ENCODE measurements around the gene C2orf92.
A peak's percentile ranks its signal among the peaks of the same experiment; 100 is the strongest.
"Not testable (repeated sequence)": the region's sequence is repeated elsewhere in the genome, so short reads cannot be mapped to it uniquely, and the experiment has no call there.

The C2orf92 gene

DNA sequence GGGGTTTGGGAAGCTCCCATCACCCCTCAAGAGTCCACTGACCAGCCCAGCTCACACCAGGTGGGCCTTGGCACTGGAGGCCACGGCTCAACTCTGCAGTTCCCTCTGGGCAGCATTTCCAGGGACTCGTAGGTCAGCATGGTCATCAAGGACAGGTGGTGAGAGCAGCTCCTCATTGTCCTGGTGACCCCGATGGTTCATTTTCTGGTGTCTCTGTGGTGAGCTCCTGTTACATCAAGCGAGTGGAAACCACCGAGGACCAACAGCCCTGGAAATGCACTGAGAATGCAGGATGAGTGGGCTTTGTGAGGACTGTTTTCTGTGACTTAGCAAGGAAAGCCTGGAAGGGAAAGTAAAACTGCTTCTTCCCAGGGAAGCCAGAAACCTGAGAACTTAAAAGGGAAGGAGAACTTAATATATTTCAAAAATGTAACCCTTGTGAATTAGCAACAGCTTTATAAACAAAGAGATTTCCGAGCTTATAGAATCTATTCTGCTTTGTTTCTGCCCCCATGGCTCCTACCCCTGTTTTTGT is 3.2 kb downstream of the C2orf92 start:
- not testable (repeated sequence) for DNase-seq, ATAC-seq, H3K27me3 Mint-ChIP-seq, H3K9me3 Mint-ChIP-seq
- Mint-ChIP-seq H3K4me1 (peaks cover 53% of the 10 kb centered on the region), H3K4me3 (peak overlapping the region; percentile 65 to 73), H3K27ac (peak overlapping the region; percentile 89 to 98)

DNA sequence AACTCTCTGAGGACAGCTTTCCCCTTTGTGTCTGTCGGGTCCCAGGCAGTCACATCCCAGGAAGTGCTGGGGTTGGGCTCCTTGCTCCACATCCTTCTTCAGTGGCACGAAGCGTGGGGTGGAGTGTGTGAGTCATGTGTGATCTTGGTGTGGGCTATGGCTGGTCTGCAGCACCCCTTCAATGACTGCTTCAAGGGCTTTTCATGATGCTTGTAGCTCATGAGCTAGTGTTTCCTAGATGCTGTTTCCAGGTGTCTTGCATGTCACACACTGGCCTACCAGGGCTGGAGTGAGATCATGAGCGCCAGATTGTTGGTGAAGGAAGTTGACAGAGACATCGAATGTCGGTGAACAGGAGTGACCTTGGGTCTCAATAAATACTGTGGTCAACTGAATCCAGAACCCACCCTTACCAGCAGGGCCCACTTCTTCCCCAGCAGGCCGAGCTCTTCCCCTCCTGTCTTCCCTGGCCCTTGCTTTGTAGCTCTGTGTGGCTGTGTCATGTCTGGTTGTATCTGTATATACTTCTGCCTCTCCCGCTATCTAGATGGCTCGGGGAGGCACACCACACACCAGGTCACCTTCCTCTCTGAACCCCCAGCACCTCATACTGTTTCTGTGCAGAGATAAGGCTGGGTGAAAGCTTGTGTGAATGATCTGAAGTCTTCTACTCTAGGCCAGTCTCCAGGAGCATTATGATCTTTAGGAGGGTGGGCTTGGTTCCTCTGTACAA is 3.8 kb downstream of the C2orf92 start:
- peak overlapping the region; percentile 66 to 73 for H3K4me3 Mint-ChIP-seq

DNA sequence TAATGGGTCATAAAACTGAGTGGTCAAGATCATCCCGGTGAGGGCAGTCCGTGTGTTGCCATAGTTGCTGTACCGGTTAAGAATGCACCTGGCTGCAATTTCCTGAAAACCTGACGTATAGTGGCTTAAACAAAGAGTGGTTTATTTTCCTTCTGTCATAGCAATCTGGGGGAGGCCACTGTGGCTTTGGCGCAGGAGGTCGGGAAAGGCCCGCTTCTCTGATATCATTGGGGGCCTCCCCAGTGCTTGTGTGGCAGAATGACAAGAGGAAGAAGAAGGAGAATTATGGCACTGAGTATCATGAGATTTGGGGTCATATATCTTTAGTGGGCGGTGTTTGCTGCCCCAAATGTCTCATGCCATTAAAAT is 4.4 kb downstream of the C2orf92 start:
- peak; percentile 39 to 81 for DNase-seq
- no peaks in the 10 kb centered on the region for H3K27me3 Mint-ChIP-seq
- ATAC-seq = peak; percentile 88
- H3K4me1 Mint-ChIP-seq = peaks cover 55% of the 10 kb centered on the region
- H3K27ac Mint-ChIP-seq = peak overlapping the region; percentile 69 to 98
- H3K9me3 Mint-ChIP-seq = no peaks in the 10 kb centered on the region
- peak overlapping the region; percentile 66 to 73 for H3K4me3 Mint-ChIP-seq

More for the DNA sequence above, 3.8 kb downstream of the C2orf92 start:
- Mint-ChIP-seq H3K4me1 (peaks cover 55% of the 10 kb centered on the region), H3K27me3 (no peaks in the 10 kb centered on the region), H3K9me3 (no peaks in the 10 kb centered on the region), H3K27ac (peak overlapping the region; percentile 69 to 98)
- ATAC-seq = peak; percentile 78
- peak; percentile 23 to 57 for DNase-seq

DNA sequence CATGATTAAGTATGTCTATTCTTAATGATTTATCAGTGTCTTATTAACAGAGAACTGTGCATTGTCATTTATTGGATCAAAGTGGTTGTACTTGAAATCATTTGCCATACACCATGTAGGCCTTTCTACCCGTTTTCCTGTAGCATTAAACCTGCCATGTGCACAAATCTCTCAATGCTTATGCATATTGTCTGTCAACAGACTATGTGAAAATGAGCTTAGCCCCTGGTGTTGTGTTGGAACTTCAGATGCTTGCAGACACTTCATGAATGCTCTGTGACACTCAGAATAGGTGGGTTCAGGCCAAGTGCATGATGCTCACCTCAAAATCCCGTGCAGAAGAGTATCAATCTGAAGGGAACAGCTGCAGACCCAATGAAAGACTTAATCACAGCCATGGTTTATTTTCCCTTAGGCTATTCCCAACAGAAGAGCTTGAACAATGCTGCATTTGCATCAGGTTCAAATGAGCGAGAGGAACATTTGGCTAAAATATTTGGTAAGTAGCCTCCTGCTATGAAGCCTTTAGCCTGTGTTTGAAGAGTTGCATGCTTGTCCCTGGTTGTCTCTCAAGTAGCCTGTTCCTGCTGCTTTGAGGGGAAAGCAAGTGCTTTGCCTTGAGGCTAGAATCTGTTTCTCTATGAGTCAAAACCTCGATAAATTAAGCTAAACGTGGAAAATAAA is 6.1 kb downstream of the C2orf92 start:
- Mint-ChIP-seq H3K4me1 (peaks cover 55% of the 10 kb centered on the region), H3K27me3 (no peaks in the 10 kb centered on the region), H3K4me3 (no peak overlapping the region), H3K27ac (no peak overlapping the region), H3K9me3 (no peaks in the 10 kb centered on the region)
- no peak for ATAC-seq
- no peak for DNase-seq

DNA sequence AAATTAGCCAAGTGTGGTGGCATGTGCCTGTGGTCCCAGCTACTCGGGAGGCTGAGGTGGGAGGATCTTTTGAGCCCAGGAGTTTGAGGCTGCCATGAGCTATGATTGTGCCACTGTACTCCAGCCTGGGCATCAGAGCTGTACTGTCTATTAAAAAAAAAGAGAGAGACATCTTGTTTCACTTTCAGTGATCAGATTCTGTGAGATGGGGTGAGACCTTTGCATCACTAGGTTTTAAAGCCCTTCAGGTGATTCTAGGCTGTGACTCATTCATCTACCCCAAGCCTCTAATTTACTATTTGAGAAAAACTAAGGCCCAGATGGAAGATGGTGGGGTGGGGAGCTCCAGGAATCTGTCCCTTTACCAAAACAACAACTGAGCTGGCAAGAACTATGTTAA is 7.1 kb downstream of the C2orf92 start:
- ATAC-seq = peak; percentile 70
- peaks cover 55% of the 10 kb centered on the region for H3K4me1 Mint-ChIP-seq
- H3K27ac Mint-ChIP-seq = no peak overlapping the region
- no peaks in the 10 kb centered on the region for H3K9me3 Mint-ChIP-seq
- H3K27me3 Mint-ChIP-seq = no peaks in the 10 kb centered on the region
- DNase-seq = no peak
- H3K4me3 Mint-ChIP-seq = peak overlapping the region; percentile 11 to 32

DNA sequence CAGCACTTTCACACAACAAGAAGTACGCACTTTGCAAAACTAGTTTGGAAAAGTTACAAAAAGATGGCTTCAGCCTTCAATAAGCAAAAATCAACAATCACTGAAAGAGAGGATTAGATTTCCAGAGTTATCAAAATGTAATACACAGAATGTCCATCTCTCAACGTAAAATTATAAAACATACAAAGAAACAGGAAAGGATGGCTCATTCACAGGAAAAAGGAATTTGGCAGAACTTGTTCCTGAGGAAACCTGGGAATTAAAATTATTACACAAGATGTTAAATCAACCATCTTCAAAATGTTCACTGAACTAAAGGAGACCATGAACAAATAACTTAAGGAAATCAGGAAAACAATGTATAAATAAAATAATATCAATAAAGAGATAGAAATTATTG is 8.0 kb downstream of the C2orf92 start:
- Mint-ChIP-seq H3K27me3 (no peaks in the 10 kb centered on the region), H3K9me3 (no peaks in the 10 kb centered on the region), H3K27ac (no peak overlapping the region), H3K4me1 (peaks cover 54% of the 10 kb centered on the region), H3K4me3 (no peak overlapping the region)
- no peak for DNase-seq
- ATAC-seq = no peak

DNA sequence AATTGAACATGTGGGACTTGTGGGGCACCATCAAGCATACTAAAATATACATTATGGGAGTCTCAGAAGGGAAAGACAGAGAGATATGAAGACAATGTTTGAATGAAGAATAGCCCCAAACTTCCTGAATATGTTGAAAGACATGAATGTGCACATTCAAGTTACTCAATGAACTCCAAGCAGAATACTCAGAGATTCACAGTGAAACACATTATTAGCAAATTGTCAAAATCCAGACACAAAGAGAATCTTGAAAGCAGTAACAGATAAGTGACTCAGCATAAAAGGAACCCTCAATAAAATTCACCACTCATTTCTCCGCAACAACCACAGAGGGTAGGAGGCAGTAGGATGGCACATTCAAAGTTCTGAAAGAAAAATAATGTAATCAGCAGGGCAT is 8.8 kb downstream of the C2orf92 start:
- Mint-ChIP-seq H3K4me1 (peaks cover 46% of the 10 kb centered on the region), H3K27ac (no peak overlapping the region), H3K27me3 (no peaks in the 10 kb centered on the region), H3K9me3 (no peaks in the 10 kb centered on the region), H3K4me3 (no peak overlapping the region)
- DNase-seq (no peak), ATAC-seq (no peak)

DNA sequence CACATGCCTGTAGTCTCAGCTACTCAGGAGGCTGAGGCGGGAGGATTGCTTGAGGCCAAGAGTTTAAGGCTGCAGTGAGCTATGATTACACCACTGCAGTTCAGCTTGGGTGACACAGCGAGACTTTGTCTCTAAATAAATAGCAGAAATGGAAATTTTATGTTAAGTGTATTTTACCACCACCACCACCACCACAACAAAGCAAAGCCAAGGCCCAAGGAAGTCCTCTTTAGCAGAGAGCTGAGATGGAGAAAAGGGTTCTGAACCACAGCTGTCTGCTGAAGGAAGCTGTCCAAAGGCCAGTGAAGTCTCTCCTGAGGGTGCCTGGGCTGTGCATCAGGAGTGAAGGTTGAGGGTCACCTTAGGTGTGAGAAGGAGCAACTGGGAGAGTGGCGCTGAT is 17.7 kb downstream of the C2orf92 start:
- peak in 1 of 2 donors; percentile 44 for DNase-seq
- Mint-ChIP-seq H3K4me1 (peaks cover 22% of the 10 kb centered on the region), H3K4me3 (peak overlapping the region in 1 of 2 donors; percentile 21)
- H3K27ac Mint-ChIP-seq, H3K27me3 Mint-ChIP-seq, H3K9me3 Mint-ChIP-seq: not testable (repeated sequence)
- peak; percentile 75 for ATAC-seq

DNA sequence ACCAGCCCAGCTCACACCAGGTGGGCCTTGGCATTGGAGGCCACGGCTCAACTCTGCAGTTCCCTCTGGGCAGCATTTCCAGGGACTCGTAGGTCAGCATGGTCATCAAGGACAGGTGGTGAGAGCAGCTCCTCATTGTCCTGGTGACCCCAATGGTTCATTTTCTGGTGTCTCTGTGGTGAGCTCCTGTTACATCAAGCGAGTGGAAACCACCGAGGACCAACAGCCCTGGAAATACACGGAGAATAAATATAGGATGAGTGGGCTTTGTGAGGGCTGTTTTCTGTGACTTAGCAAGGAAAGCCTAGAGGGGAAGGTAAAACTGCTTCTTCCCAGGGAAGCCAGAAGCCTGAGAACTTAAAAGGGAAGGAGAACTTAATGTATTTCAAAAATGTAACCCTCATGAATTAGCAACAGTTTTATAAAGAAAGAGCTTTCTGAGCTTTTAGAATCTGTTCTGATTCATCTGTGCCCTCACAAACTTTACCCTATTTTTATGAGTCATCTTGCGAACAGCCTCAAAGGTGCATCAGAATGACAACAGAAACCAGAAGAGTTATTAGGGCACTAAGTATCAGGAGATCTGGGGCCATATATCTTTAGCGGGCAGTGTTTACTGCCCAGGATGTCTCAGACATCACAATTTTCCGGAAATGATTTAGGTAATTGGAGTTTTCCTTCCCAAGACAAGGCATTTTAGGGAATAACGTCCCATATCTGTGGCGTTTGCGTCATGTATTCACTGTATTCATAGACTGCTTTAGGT is 18.7 kb downstream of the C2orf92 start:
- no peaks in the 10 kb centered on the region for H3K27me3 Mint-ChIP-seq
- H3K4me1 Mint-ChIP-seq = peaks cover 22% of the 10 kb centered on the region
- H3K27ac Mint-ChIP-seq = peak overlapping the region in 1 of 2 donors; percentile 89
- H3K9me3 Mint-ChIP-seq = no peaks in the 10 kb centered on the region
- ATAC-seq (peak; percentile 92), DNase-seq (no peak)
- H3K4me3 Mint-ChIP-seq = peak overlapping the region; percentile 54 to 72

DNA sequence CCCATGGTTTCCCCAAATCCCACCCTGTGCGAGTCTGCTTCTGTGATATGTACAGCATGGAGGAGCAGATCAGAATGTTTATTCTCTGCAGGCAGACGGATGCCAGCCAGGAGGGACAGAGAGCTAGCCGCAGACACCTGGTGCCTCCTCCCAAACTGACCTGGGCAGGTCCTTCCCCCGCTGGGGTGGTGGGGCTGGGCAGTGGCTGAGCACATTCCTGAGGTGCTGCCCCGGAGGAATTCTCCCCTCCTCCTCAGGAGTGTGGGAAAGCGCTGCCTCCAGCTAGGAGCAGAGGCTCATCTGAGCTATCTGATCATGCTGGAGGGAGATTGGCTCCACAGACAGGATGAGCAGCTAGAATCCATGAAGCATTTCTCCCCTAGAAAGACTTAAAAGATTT is 21.7 kb downstream of the C2orf92 start:
- no peak for DNase-seq
- Mint-ChIP-seq H3K4me3 (no peak overlapping the region), H3K27ac (no peak overlapping the region), H3K4me1 (peaks cover 22% of the 10 kb centered on the region), H3K9me3 (no peaks in the 10 kb centered on the region), H3K27me3 (no peaks in the 10 kb centered on the region)
- ATAC-seq = no peak

DNA sequence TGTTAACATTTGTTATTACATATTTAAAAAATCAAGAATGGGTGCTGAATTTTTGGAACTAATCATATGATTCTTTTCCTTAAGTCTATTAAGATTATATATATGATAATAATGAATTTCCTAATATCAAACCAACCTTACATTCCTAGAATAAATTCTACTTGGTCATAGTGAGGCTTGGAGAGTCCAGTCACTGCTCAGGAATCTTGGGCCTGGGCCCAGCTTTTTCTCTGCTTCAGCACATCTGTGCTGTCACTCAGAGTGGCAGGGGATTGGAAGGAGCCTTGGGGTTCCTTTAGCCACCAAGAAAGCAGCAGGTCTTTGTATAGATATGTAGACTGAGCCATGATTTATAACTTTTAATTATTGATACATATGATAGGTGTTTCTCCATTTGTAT is 24.0 kb downstream of the C2orf92 start:
- Mint-ChIP-seq H3K4me3 (no peak overlapping the region), H3K4me1 (peaks cover 17% of the 10 kb centered on the region), H3K9me3 (no peaks in the 10 kb centered on the region), H3K27me3 (no peaks in the 10 kb centered on the region), H3K27ac (no peak overlapping the region)
- ATAC-seq (no peak), DNase-seq (no peak)

DNA sequence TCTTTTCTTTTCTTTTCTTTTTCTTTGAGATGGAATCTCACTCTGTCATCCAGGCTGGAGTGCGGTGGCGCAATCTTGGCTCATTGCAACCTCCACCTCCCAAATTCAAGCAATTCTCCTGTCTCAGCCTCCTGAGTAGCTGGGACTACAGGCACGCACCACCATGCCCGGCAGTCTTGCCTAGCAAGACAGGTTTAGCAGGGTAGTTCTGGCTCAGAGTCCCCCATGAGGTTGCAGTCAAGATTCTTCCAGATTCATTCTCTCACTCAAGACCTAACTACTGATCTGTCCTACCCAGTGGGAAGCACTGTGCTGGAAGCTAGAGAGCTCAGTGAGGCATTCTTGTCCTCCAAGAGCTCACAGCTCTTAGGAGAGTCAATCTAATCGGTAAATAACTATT is 26.2 kb downstream of the C2orf92 start:
- H3K9me3 Mint-ChIP-seq = no peaks in the 10 kb centered on the region
- H3K4me3 Mint-ChIP-seq = no peak overlapping the region
- H3K4me1 Mint-ChIP-seq = peaks cover 17% of the 10 kb centered on the region
- no peak overlapping the region for H3K27ac Mint-ChIP-seq
- ATAC-seq (no peak), DNase-seq (no peak)
- H3K27me3 Mint-ChIP-seq = no peaks in the 10 kb centered on the region

DNA sequence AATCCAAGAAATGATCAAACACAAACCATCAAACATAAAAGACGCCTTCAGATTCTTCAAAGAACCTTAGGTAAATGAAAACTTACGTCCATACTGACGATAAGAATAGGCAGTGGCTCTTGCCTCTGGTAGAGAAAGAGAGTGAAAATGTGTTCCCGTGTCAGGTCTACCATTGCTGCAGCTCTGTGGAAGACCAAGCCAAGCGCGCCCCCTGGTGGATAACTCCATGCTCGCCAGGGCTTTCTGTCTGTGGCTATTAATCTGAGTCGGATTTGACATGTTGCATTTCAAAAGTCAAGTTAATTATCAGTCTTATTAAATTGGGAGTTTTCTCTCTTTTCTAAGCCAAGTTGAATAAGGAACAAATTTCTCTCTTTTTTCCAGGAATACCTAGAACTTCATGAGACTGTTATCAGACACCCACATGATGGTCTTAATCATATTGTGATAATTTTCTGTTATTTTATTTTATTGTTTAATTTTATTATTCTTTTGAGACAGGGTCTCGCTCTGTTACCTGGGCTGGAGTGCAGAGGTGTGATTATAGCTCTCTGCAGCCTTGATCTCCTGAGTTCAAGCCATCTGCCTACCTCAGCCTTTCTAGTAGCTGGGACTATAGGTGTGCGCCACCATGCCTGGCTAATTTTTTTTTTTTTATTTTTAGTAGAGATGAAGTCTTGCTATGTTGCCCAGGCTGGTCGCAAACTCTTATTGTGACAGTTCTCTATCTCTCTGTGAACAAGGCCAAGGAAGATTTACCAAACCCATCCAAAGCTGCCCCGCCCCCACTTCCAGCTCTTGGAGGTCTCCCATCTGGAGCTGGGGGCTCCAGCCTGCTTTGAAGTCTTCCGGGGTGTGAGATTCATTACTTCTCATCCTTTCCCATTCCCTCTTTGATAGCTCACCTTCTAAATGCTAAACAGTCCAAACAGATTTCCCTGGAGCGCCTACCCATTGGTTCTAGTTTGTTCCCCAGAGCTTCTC is 28.0 kb downstream of the C2orf92 start:
- H3K27ac Mint-ChIP-seq = no peak overlapping the region
- H3K27me3 Mint-ChIP-seq = no peaks in the 10 kb centered on the region
- H3K4me3 Mint-ChIP-seq = peak overlapping the region; percentile 30 to 48
- peaks cover 17% of the 10 kb centered on the region for H3K4me1 Mint-ChIP-seq
- ATAC-seq = peak; percentile 95
- no peaks in the 10 kb centered on the region for H3K9me3 Mint-ChIP-seq
- peak; percentile 86 to 89 for DNase-seq

DNA sequence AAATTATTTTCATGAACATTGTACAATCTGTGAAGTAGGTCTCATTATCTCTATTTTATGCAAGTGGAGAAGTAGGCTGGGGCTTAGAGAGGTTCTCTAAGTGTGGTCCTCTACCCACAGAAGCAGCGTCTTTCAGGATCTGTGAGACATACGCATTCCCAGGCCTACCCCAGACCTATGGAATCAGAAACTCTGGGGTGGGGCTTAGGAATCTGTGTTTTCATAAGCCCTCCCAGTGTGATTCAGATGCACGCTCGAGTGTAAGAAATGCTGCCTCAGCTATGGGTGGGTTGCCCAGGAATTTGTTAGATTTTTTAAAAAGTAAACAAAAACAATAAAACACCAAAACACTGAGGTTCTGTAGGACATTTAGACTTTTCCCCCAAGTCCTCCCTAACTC is 29.0 kb downstream of the C2orf92 start:
- H3K4me3 Mint-ChIP-seq = no peak overlapping the region

More for the DNA sequence above, 29.0 kb downstream of the C2orf92 start:
- no peak overlapping the region for H3K27ac Mint-ChIP-seq
- peaks cover 17% of the 10 kb centered on the region for H3K4me1 Mint-ChIP-seq
- H3K9me3 Mint-ChIP-seq = no peaks in the 10 kb centered on the region
- no peak for DNase-seq
- H3K27me3 Mint-ChIP-seq = no peaks in the 10 kb centered on the region
- no peak for ATAC-seq

Measured in stimulated activated naive CD8-positive, alpha-beta T cell treated with anti-CD3 and anti-CD28 coated beads, Interleukin-15, amount 100 ng/mL, for 72 hours (primary cell).